ENCODE measurements around the gene FHOD1.

FHOD1 gene

GRCh38 chr16:67188798-67189197 is 58.5 kb downstream of the FHOD1 start:
- DNase-seq: no peak

- DNase-seq: no peak
Measured at GRCh38 chr16:67188323-67188722, 59.0 kb downstream of the FHOD1 start.

GRCh38 chr16:67187175-67187890 is 59.9 kb downstream of the FHOD1 start:
- no peak for DNase-seq

GRCh38 chr16:67186550-67186950 is 60.7 kb downstream of the FHOD1 start:
- DNase-seq: no peak

- no peak for DNase-seq
Measured at GRCh38 chr16:67185651-67186134, 61.6 kb downstream of the FHOD1 start.

- peak; percentile 26 for DNase-seq
Measured at GRCh38 chr16:67184995-67185650, 62.2 kb downstream of the FHOD1 start.

GRCh38 chr16:67184453-67184994 is 62.8 kb downstream of the FHOD1 start:
- no peak for DNase-seq

- DNase-seq: peak; percentile 96
Measured at GRCh38 chr16:67183627-67184452, 63.4 kb downstream of the FHOD1 start, which contains the start of gene MATCAP1. TSS of gene MATCAP1 (minus strand) at chr16:67183963. CDS start at chr16:67180610, 3,353 bp downstream.

- DNase-seq: no peak
Measured at GRCh38 chr16:67183284-67183626, 64.0 kb downstream of the FHOD1 start.

GRCh38 chr16:67182288-67182687 is 65.0 kb downstream of the FHOD1 start:
- DNase-seq: no peak

GRCh38 chr16:67181346-67181745 is 65.9 kb downstream of the FHOD1 start:
- DNase-seq: no peak

- no peak for DNase-seq
Measured at GRCh38 chr16:67180166-67180565, 67.1 kb downstream of the FHOD1 start.

GRCh38 chr16:67179421-67180080 is 67.7 kb downstream of the FHOD1 start:
- no peak for DNase-seq

Measured in SHP77 treated with DMSO at 0.1 percent for 48 hours (cell line).